Small intestine (tissue), 7 donors: ENCODE results near the gene THAP12. TPM values are rescaled to one million over a fixed set of nuclear protein-coding genes. Genes with fewer than 3 reads are reported as not detected.

Source experiments
- DNase-seq, 2 donors: peaks; one replicate each; pipeline versions ENCODE4 v3.0.0 to v3.0.0-alpha.2; 2013
- FAIRE-seq: peaks from 2 replicates; lab custom pipeline; 2012; peaks lifted over from hg19 to GRCh38; lab: Jason Lieb, UNC
- H3K27ac ChIP-seq, 3 donors: one replicate each; pipeline ENCODE4 v1.5.1; 2013; ENCODE audit warnings: low read length in 2 of 3, mild to moderate bottlenecking in 2 of 3, control low read depth in 1 of 3, inconsistent platforms in 1 of 3, low read depth in 1 of 3, moderate library complexity in 1 of 3
- H3K27me3 ChIP-seq, 3 donors: one replicate each; pipeline ENCODE4 v1.6.1; 2013; ENCODE audit warnings: low read length in 3 of 3, inconsistent platforms in 1 of 3; ENCODE audit not compliant: control insufficient read depth in 3 of 3, insufficient read depth in 3 of 3
- H3K36me3 ChIP-seq, 3 donors: one replicate each; pipeline ENCODE4 v1.6.1; 2013; ENCODE audit warnings: low read length in 3 of 3, inconsistent platforms in 1 of 3, low read depth in 1 of 3, mild to moderate bottlenecking in 1 of 3, moderate library complexity in 1 of 3; ENCODE audit not compliant: control insufficient read depth in 3 of 3, insufficient read depth in 2 of 3
- H3K4me1 ChIP-seq, 3 donors: one replicate each; pipeline ENCODE4 v1.6.1; 2013; ENCODE audit warnings: low read length in 2 of 3, inconsistent platforms in 1 of 3, low read depth in 1 of 3, mild to moderate bottlenecking in 1 of 3, moderate library complexity in 1 of 3; ENCODE audit not compliant: control insufficient read depth in 3 of 3, insufficient read depth in 2 of 3
- H3K4me3 ChIP-seq, 3 donors: one replicate each; pipeline ENCODE4 v1.5.1; 2013; ENCODE audit warnings: low read length in 3 of 3, control low read depth in 1 of 3, inconsistent platforms in 1 of 3, low read depth in 1 of 3, mild to moderate bottlenecking in 1 of 3, moderate library complexity in 1 of 3
- H3K9me3 ChIP-seq, 2 donors: one replicate each; pipeline ENCODE4 v1.6.1; 2013; ENCODE audit warnings: low read depth in 1 of 2, low read length in 1 of 2; ENCODE audit not compliant: control insufficient read depth in 2 of 2, insufficient read depth in 1 of 2
- WGBS, 3 donors: extraction: QIAGEN DNeasy Blood & Tissue Kit; methylation state at CpG; one replicate each; pipeline ENCODE4 v1.1.7; 2013; 5-methylcytosine and 5-hydroxymethylcytosine counted together
- polyA plus RNA-seq, 4 donors: library from polyadenylated mRNA; stranded (reverse) in 3 of 4; unstranded in 1 of 4; fragments of 200-250 nt in 3 of 4; fragments of 120-200 nt in 1 of 4; gene quantifications; one replicate each; pipeline versions ENCODE4 v1.2.1 to v1.2.3, GENCODE V29; 2013
- donor health status: healthy with polysubstance abuse.
- donor health status: control.
- donor health status: control.
- donor health status: Bipolar disorder and iron deficiency.
- donor health status: healthy.

THAP12 gene
- polyA plus RNA-seq, 4 donors = 24.3 to 45.2 (median 28.9) TPM

- Histone ChIP-seq H3K27me3 (no peaks in the 10 kb centered on the region), H3K4me3 (no peak overlapping the region), H3K4me1 (peaks cover 0 to 6% (median 1%) of the 10 kb centered on the region in 3 donors), H3K36me3 (no peaks in the 10 kb centered on the region), H3K27ac (no peak overlapping the region), H3K9me3 (no peaks in the 10 kb centered on the region)
- FAIRE-seq = no peak
- DNase-seq = no peak
- 72 to 86% (median 76%) methylated on average over 7 of the region's 7 CpGs for WGBS, 3 donors
These were observed 11.0 kb upstream of the THAP12 start for GRCh38 chr11:76391811-76392475.

GRCh38 chr11:76391021-76391420 is 10.1 kb upstream of the THAP12 start:
- DNase-seq (peak in 1 of 2 donors; percentile 62), FAIRE-seq (no peak)
- Histone ChIP-seq H3K4me1 (peaks cover 1 to 6% (median 6%) of the 10 kb centered on the region in 3 donors), H3K27me3 (no peaks in the 10 kb centered on the region), H3K27ac (no peak overlapping the region), H3K4me3 (no peak overlapping the region), H3K9me3 (no peaks in the 10 kb centered on the region), H3K36me3 (no peaks in the 10 kb centered on the region)
- WGBS, 3 donors = 13 to 43% (median 25%) methylated on average over 6 of the region's 6 CpGs

GRCh38 chr11:76388408-76388807 is 7.5 kb upstream of the THAP12 start:
- WGBS, 3 donors = 85 to 89% (median 88%) methylated on average over 2 of the region's 2 CpGs
- no peaks in the 10 kb centered on the region for H3K9me3 ChIP-seq
- no peaks in the 10 kb centered on the region for H3K36me3 ChIP-seq
- H3K27ac ChIP-seq = no peak overlapping the region
- DNase-seq (no peak), FAIRE-seq (no peak)
- H3K4me3 ChIP-seq = no peak overlapping the region
- H3K4me1 ChIP-seq = peaks cover 4 to 14% (median 6%) of the 10 kb centered on the region in 3 donors
- no peaks in the 10 kb centered on the region for H3K27me3 ChIP-seq

GRCh38 chr11:76385903-76386302 is 5.0 kb upstream of the THAP12 start:
- H3K9me3 ChIP-seq = no peaks in the 10 kb centered on the region
- H3K27me3 ChIP-seq = no peaks in the 10 kb centered on the region
- H3K4me3 ChIP-seq = no peak overlapping the region
- WGBS, 3 donors = 15 to 51% (median 39%) methylated on average over 5 of the region's 5 CpGs
- peaks cover 0 to 31% (median 2%) of the 10 kb centered on the region in 3 donors for H3K4me1 ChIP-seq
- H3K36me3 ChIP-seq = no peaks in the 10 kb centered on the region
- peak overlapping the region in 1 of 3 donors; percentile 50 for H3K27ac ChIP-seq
- FAIRE-seq (no peak), DNase-seq (peak; percentile 86 to 89)

- H3K36me3 ChIP-seq = no peaks in the 10 kb centered on the region
- DNase-seq (no peak), FAIRE-seq (no peak)
- H3K4me1 ChIP-seq = peaks cover 3 to 37% (median 5%) of the 10 kb centered on the region in 3 donors
- WGBS, 3 donors = 78 to 83% (median 80%) methylated on average over 6 of the region's 6 CpGs
- no peak overlapping the region for H3K4me3 ChIP-seq
- no peak overlapping the region for H3K27ac ChIP-seq
- no peaks in the 10 kb centered on the region for H3K27me3 ChIP-seq
- H3K9me3 ChIP-seq = no peaks in the 10 kb centered on the region
These were observed 1.3 kb upstream of the THAP12 start for GRCh38 chr11:76382209-76382608.

- Histone ChIP-seq H3K4me3 (peak overlapping the region; percentile 76 to 100 (median 89)), H3K9me3 (no peaks in the 10 kb centered on the region), H3K27ac (peak overlapping the region; percentile 42 to 88 (median 84)), H3K36me3 (no peaks in the 10 kb centered on the region), H3K4me1 (peaks cover 6 to 24% (median 6%) of the 10 kb centered on the region in 3 donors), H3K27me3 (no peaks in the 10 kb centered on the region)
- DNase-seq (peak; percentile 23 to 78), FAIRE-seq (no peak)
- WGBS, 3 donors = 0% methylated on average over 44 to 84 of the region's 85 CpGs
These were observed 564 bp downstream of the THAP12 start for GRCh38 chr11:76380159-76380976.

- Histone ChIP-seq H3K4me1 (peaks cover 6 to 23% (median 6%) of the 10 kb centered on the region in 3 donors), H3K27ac (peak overlapping the region in 1 of 3 donors; percentile 84), H3K9me3 (no peaks in the 10 kb centered on the region), H3K36me3 (no peaks in the 10 kb centered on the region), H3K27me3 (no peaks in the 10 kb centered on the region), H3K4me3 (peak overlapping the region in 2 of 3 donors; percentile 76 to 100)
- FAIRE-seq = no peak
- 5 to 29% (median 13%) methylated on average over 6 of the region's 6 CpGs for WGBS, 3 donors
- peak; percentile 16 to 19 for DNase-seq
These were observed 1.1 kb downstream of the THAP12 start for GRCh38 chr11:76379807-76380158.

- Histone ChIP-seq H3K36me3 (no peaks in the 10 kb centered on the region), H3K27ac (no peak overlapping the region), H3K4me3 (no peak overlapping the region), H3K4me1 (peaks cover 6 to 10% (median 6%) of the 10 kb centered on the region in 3 donors), H3K27me3 (no peaks in the 10 kb centered on the region), H3K9me3 (no peaks in the 10 kb centered on the region)
- FAIRE-seq (no peak), DNase-seq (no peak)
- WGBS, 3 donors = 30 to 64% (median 46%) methylated on average over 7 of the region's 7 CpGs
These were observed 4.0 kb downstream of the THAP12 start for GRCh38 chr11:76376746-76377558.
